Nephron (organoid): ENCODE data around the gene DHX57.
A peak's percentile ranks its signal among the peaks of the same experiment; 100 is the strongest.
"Not testable (repeated sequence)": the region's sequence is repeated elsewhere in the genome, so short reads cannot be mapped to it uniquely, and the experiment has no call there.

ENCODE experiments used
- H3K27ac Mint-ChIP-seq, 3 experiments: 2 replicates each; pipeline ENCODE4 v1.8.0; 2020; ENCODE audit warnings: mixed read lengths in 3 of 3, mild to moderate bottlenecking in 2 of 3, moderate library complexity in 1 of 3
- H3K27me3 Mint-ChIP-seq: 2 replicates; pipeline ENCODE4 v1.8.0; 2021; ENCODE audit warnings: low read depth, mild to moderate bottlenecking, moderate library complexity, mixed read lengths
- H3K36me3 Mint-ChIP-seq: 2 replicates; pipeline ENCODE4 v1.8.0; 2020; ENCODE audit warnings: low read depth, mixed read lengths
- H3K4me1 Mint-ChIP-seq: 2 replicates; pipeline ENCODE4 v1.8.0; 2020; ENCODE audit warnings: mixed read lengths
- H3K4me3 Mint-ChIP-seq, 3 experiments: 2 replicates each; pipeline ENCODE4 v1.8.0; 2020; ENCODE audit warnings: mild to moderate bottlenecking in 3 of 3, mixed read lengths in 3 of 3, moderate library complexity in 2 of 3
- H3K9me3 Mint-ChIP-seq: 2 replicates; pipeline ENCODE4 v1.8.0; 2020; ENCODE audit warnings: mixed read lengths
- TF ChIP-seq, protein P1 (sequence below), 3 experiments: fragments of 200-600 bp; sonication (generic); IDR thresholded peaks; one replicate each; pipeline ENCODE4 v1.5.0; 2021; ENCODE audit warnings: antibody characterized with exemption in 3 of 3; ENCODE audit not compliant: unreplicated experiment in 3 of 3

DHX57 gene

DNA sequence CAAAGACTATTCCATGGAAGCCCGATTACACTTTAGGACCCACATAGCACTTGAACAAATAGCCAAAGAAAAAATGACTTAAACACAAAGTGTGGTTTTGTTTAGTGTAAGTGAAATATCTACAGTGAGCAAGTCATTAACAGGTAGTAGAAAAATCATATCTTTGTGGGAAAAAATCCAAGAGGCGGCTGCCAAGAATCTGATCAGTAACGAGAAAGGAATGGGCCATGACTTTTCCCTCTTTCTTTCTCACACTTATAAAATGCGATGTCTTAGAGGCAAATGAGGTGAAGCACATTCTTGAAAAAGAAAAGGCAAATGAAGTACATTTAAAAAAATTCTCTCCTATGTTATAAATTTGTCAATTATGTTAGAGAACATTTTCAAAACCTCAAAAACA lies 110.6 kb downstream of the DHX57 start:
- Mint-ChIP-seq H3K4me3 (no peak overlapping the region), H3K36me3 (no peaks in the 10 kb centered on the region), H3K27ac (no peak overlapping the region), H3K27me3 (no peaks in the 10 kb centered on the region), H3K9me3 (no peaks in the 10 kb centered on the region), H3K4me1 (no peaks in the 10 kb centered on the region)
- TF ChIP-seq, protein P1, sequence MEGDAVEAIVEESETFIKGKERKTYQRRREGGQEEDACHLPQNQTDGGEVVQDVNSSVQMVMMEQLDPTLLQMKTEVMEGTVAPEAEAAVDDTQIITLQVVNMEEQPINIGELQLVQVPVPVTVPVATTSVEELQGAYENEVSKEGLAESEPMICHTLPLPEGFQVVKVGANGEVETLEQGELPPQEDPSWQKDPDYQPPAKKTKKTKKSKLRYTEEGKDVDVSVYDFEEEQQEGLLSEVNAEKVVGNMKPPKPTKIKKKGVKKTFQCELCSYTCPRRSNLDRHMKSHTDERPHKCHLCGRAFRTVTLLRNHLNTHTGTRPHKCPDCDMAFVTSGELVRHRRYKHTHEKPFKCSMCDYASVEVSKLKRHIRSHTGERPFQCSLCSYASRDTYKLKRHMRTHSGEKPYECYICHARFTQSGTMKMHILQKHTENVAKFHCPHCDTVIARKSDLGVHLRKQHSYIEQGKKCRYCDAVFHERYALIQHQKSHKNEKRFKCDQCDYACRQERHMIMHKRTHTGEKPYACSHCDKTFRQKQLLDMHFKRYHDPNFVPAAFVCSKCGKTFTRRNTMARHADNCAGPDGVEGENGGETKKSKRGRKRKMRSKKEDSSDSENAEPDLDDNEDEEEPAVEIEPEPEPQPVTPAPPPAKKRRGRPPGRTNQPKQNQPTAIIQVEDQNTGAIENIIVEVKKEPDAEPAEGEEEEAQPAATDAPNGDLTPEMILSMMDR (IDR thresholded peaks at IDR 0.05; ENCODE audit: unreplicated experiment in 3 of 3): no peak

DNA sequence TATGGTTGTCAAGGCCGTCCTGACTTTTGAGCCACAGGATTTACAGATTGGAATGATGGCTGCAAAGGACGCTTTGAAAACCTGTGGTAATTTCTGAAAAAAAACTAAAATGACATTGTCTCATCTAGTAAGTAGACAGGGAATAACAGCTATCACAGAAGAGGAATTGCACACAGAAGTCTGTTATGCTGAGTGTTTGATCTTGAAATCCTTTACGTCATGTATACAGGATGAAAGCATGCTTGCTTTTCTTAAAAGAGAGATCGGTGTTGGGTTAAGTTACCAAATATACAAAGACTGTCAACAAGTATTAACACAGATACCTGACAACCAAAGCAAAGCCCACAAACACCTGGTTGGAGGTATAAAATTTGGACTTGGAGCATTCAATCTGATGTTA lies 112.0 kb downstream of the DHX57 start:
- no peaks in the 10 kb centered on the region for H3K27me3 Mint-ChIP-seq
- no peaks in the 10 kb centered on the region for H3K36me3 Mint-ChIP-seq
- no peak overlapping the region for H3K27ac Mint-ChIP-seq
- no peaks in the 10 kb centered on the region for H3K4me1 Mint-ChIP-seq
- TF ChIP-seq, protein P1 (IDR thresholded peaks at IDR 0.05; ENCODE audit: unreplicated experiment in 3 of 3): no peak
- no peaks in the 10 kb centered on the region for H3K9me3 Mint-ChIP-seq
- no peak overlapping the region for H3K4me3 Mint-ChIP-seq

DNA sequence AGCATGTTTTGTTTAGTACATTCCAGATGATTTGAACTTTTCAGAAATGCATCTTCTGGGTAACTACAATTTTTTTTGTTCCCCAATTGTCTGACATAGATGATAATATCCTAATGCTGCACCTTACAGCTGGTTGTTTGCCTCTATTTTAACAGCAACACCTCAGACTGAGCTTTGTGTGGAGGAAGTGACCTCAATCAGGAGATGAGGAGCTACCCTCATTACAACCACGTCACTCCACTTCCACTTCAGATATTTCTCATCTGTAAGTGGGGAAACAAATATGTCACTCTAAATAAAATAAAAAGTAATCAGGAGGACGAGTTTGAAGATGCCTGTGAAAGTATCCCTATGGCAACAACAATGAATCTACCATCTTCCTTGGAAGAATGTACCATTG lies 112.5 kb downstream of the DHX57 start:
- no peaks in the 10 kb centered on the region for H3K4me1 Mint-ChIP-seq
- H3K27me3 Mint-ChIP-seq: no peaks in the 10 kb centered on the region
- H3K36me3 Mint-ChIP-seq: no peaks in the 10 kb centered on the region
- no peaks in the 10 kb centered on the region for H3K9me3 Mint-ChIP-seq
- no peak overlapping the region for H3K27ac Mint-ChIP-seq
- TF ChIP-seq, protein P1 (IDR thresholded peaks at IDR 0.05; ENCODE audit: unreplicated experiment in 3 of 3): no peak
- no peak overlapping the region for H3K4me3 Mint-ChIP-seq

DNA sequence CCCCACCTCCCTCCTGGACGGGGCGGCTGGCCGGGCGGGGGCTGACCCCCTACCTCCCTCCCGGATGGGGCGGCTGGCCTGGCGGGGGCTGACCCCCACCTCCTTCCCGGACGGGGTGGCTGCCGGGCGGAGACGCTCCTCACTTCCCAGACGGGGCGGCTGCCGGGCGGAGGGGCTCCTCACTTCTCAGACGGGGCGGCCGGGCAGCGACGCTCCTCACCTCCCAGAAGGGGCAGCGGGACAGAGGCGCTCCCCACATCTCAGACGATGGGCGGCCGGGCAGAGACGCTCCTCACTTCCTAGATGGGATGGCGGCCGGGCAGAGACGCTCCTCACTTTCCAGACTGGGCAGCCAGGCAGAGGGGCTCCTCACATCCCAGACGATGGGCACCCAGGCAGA lies 119.8 kb downstream of the DHX57 start:
- not testable (repeated sequence) for H3K4me3 Mint-ChIP-seq, H3K27ac Mint-ChIP-seq, H3K4me1 Mint-ChIP-seq, H3K9me3 Mint-ChIP-seq, H3K36me3 Mint-ChIP-seq, H3K27me3 Mint-ChIP-seq

DNA sequence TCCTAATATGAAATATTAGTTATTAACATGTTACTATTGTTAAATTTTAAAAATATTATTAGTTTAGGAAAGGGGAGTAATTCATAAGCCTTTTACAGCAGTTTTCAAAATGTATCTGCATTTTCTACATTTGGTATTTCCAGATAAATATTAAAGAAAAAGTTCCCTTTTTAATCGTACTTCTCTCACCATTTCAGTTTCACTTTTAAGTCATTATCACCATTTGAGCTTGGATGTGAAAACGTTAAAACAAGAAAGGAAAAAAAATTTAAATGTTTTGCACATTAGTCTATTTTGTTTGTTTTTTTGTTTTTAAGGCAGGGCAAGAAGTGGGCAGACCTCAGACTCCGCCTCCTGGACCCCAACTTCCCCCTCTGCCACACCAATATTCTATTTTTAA lies 121.2 kb downstream of the DHX57 start:
- H3K4me1 Mint-ChIP-seq: peaks cover 13% of the 10 kb centered on the region
- no peak overlapping the region for H3K27ac Mint-ChIP-seq
- H3K9me3 Mint-ChIP-seq: no peaks in the 10 kb centered on the region
- no peak overlapping the region for H3K4me3 Mint-ChIP-seq
- TF ChIP-seq, protein P1 (IDR thresholded peaks at IDR 0.05; ENCODE audit: unreplicated experiment in 3 of 3): no peak
- peaks cover 13% of the 10 kb centered on the region for H3K36me3 Mint-ChIP-seq
- H3K27me3 Mint-ChIP-seq: no peaks in the 10 kb centered on the region

DNA sequence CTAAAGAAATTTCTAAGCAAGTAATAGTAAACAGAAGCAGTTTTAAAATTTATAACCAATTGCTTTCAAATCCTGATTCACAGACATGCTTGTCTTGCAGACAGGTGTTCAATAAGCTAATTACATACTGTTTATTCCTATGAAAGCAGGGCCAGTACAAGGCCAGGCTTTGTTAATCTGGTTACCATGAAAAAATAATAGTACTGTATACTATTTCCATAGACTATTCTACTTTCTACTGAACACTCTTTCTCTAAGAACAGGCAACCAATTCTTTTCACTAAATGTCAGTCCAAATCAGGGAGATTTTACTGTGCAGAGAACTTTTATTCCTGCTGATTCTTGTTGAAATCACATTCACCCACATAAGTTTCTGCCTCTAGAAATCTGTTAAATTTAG lies 121.7 kb downstream of the DHX57 start:
- Mint-ChIP-seq H3K4me1 (peaks cover 18% of the 10 kb centered on the region), H3K9me3 (no peaks in the 10 kb centered on the region), H3K27me3 (no peaks in the 10 kb centered on the region), H3K4me3 (peak overlapping the region in 1 of 3 experiments; percentile 58), H3K36me3 (peaks cover 17% of the 10 kb centered on the region), H3K27ac (peak overlapping the region; percentile 52 to 62 (median 54))
- TF ChIP-seq, protein P1 (IDR thresholded peaks at IDR 0.05; ENCODE audit: unreplicated experiment in 3 of 3): no peak
